CD14-positive monocyte (primary cell): Measurements from ENCODE around the gene DRC7. TPM values are rescaled to one million over a fixed set of nuclear protein-coding genes. Genes with fewer than 3 reads are reported as not detected.

Experiments used
- DNase-seq, 3 donors: peaks; one replicate each; pipeline ENCODE4 v3.0.0-alpha.2; 2011 to 2022
- H2AFZ ChIP-seq: 2 replicates; pipeline ENCODE4 v1.6.0; 2012; ENCODE audit warnings: mild to moderate bottlenecking, low read depth, low read length, inconsistent platforms; ENCODE audit not compliant: insufficient read depth, poor library complexity, severe bottlenecking
- H3K27ac ChIP-seq, 2 donors: 1 replicate in 1 of 2; 2 replicates in 1 of 2; pipeline ENCODE4 v1.5.1; 2012 to 2013; ENCODE audit warnings: low read length in 2 of 2, control low read depth in 1 of 2, inconsistent platforms in 1 of 2, low read depth in 1 of 2, mild to moderate bottlenecking in 1 of 2
- H3K27me3 ChIP-seq, 2 donors: one replicate each; pipeline versions ENCODE4 v1.6.0 to v1.6.1; 2011 to 2013; ENCODE audit warnings: low read length in 2 of 2; ENCODE audit not compliant: control insufficient read depth in 2 of 2, insufficient read depth in 2 of 2
- H3K36me3 ChIP-seq, 2 donors: replicated peaks in 1 of 2; 1 replicate in 1 of 2; 2 replicates in 1 of 2; pipeline versions ENCODE4 v1.5.1 to v1.6.1; 2012 to 2013; ENCODE audit warnings: low read length in 2 of 2, control low read depth in 1 of 2, inconsistent platforms in 1 of 2, mild to moderate bottlenecking in 1 of 2; ENCODE audit not compliant: insufficient read depth in 2 of 2, control insufficient read depth in 1 of 2
- H3K4me1 ChIP-seq, 2 donors: 1 replicate in 1 of 2; 2 replicates in 1 of 2; pipeline versions ENCODE4 v1.5.1 to v1.6.1; 2012 to 2013; ENCODE audit warnings: low read length in 2 of 2, control low read depth in 1 of 2, inconsistent platforms in 1 of 2, mild to moderate bottlenecking in 1 of 2, moderate library complexity in 1 of 2; ENCODE audit not compliant: insufficient read depth in 2 of 2, control insufficient read depth in 1 of 2
- H3K4me2 ChIP-seq: replicated peaks from 2 replicates; pipeline ENCODE3; 2012; ENCODE audit warnings: low read length, moderate library complexity, mild to moderate bottlenecking; ENCODE audit not compliant: poor library complexity, severe bottlenecking; ENCODE audit errors: extremely low read depth
- H3K4me3 ChIP-seq, 3 experiments: fragments of 200-600 bp in 1 of 3; sonication (generic) in 1 of 3; replicated peaks in 1 of 3; 1 replicate in 2 of 3; 2 replicates in 1 of 3; pipeline ENCODE4 v1.5.1; 2011 to 2013; ENCODE audit warnings: low read length in 3 of 3, mild to moderate bottlenecking in 3 of 3, control low read depth in 2 of 3, low read depth in 2 of 3, inconsistent platforms in 1 of 3, moderate library complexity in 1 of 3
- H3K79me2 ChIP-seq: 2 replicates; pipeline ENCODE4 v1.6.0; 2012; ENCODE audit warnings: mild to moderate bottlenecking, control low read depth, inconsistent platforms, low read length, moderate library complexity; ENCODE audit not compliant: insufficient read depth
- H3K9ac ChIP-seq: 2 replicates; pipeline ENCODE4 v1.6.0; 2017; ENCODE audit warnings: low read length, mild to moderate bottlenecking; ENCODE audit not compliant: insufficient read depth, poor library complexity, severe bottlenecking
- H3K9me3 ChIP-seq, 2 donors: replicated peaks in 1 of 2; 1 replicate in 1 of 2; 2 replicates in 1 of 2; pipeline versions ENCODE4 v1.5.1 to v1.6.1; 2012 to 2013; ENCODE audit warnings: low read length in 2 of 2, control low read depth in 1 of 2; ENCODE audit not compliant: control insufficient read depth in 1 of 2, insufficient read depth in 1 of 2
- H4K20me1 ChIP-seq: 2 replicates; pipeline ENCODE4 v1.6.0; 2012; ENCODE audit warnings: mild to moderate bottlenecking, low read length, control low read depth, moderate library complexity; ENCODE audit not compliant: insufficient read depth
- H3K27ac Mint-ChIP-seq, 7 donors: one replicate each; pipeline ENCODE4 v1.8.0; 2020; ENCODE audit warnings: mild to moderate bottlenecking in 7 of 7, mixed read lengths in 7 of 7, moderate library complexity in 6 of 7, inconsistent platforms in 2 of 7
- H3K27me3 Mint-ChIP-seq, 3 donors: one replicate each; pipeline ENCODE4 v1.8.0; 2021 to 2022; ENCODE audit warnings: low read depth in 3 of 3, mild to moderate bottlenecking in 3 of 3, mixed read lengths in 3 of 3, moderate library complexity in 3 of 3, inconsistent platforms in 1 of 3
- H3K36me3 Mint-ChIP-seq, 2 donors: one replicate each; pipeline ENCODE4 v1.8.0; 2020; ENCODE audit warnings: mixed read lengths in 2 of 2, inconsistent platforms in 1 of 2, mild to moderate bottlenecking in 1 of 2
- H3K4me1 Mint-ChIP-seq: one replicate; pipeline ENCODE4 v1.8.0; 2020; ENCODE audit warnings: mild to moderate bottlenecking, mixed read lengths
- H3K4me3 Mint-ChIP-seq, 2 donors: one replicate each; pipeline ENCODE4 v1.8.0; 2020; ENCODE audit warnings: mild to moderate bottlenecking in 2 of 2, mixed read lengths in 2 of 2, moderate library complexity in 1 of 2
- H3K9me3 Mint-ChIP-seq, 7 donors: one replicate each; pipeline ENCODE4 v1.8.0; 2020 to 2022; ENCODE audit warnings: mixed read lengths in 7 of 7, mild to moderate bottlenecking in 6 of 7, moderate library complexity in 6 of 7, inconsistent platforms in 2 of 7
- WGBS: methylation state at CpG from one replicate; pipeline ENCODE4 v1.1.5; 2013; ENCODE audit warnings: missing lambda C conversion rate; ENCODE audit not compliant: insufficient coverage; 5-methylcytosine and 5-hydroxymethylcytosine counted together
- intact Hi-C, 2 donors: fragments of 100-400 bp; cut with micrococcal nuclease; formaldehyde crosslinking; loops; one replicate each; pipeline versions ENCODE4 v1.15.0 to v1.15.1; 2023
- polyA plus RNA-seq, 3 donors: library from polyadenylated mRNA; depleted of rRNA in 1 of 3; unstranded in 2 of 3; stranded (reverse) in 1 of 3; fragments of 300-500 nt in 2 of 3; fragments of >200 nt in 1 of 3; fragmentation: Illumina TruSeq in 2 of 3; gene quantifications; 1 replicate in 2 of 3; 2 replicates in 1 of 3; pipeline ENCODE4 v1.2.3, GENCODE V29; 2012 to 2021
- TF ChIP-seq, protein P1 (sequence below): fragments of 200-600 bp; IDR thresholded peaks from one replicate; pipeline ENCODE4 v1.8.0; 2022; ENCODE audit warnings: antibody characterized with exemption, mild to moderate bottlenecking

Gene DRC7
- polyA plus RNA-seq, 3 donors: 0.11 to 0.41 TPM; not detected in 1

- no peaks in the 10 kb centered on the region for H3K4me1 ChIP-seq
- no peak for DNase-seq
- no peak overlapping the region for H2AFZ ChIP-seq
- H3K9me3 ChIP-seq: no peaks in the 10 kb centered on the region
- intact Hi-C loops: loop anchor here in 1 of 2 donors (2.0 kb wide), 1 partner anchor 22 kb away; no protein-coding TSS in a partner anchor
- Mint-ChIP-seq H3K36me3 (no peaks in the 10 kb centered on the region), H3K27me3 (peaks cover 11 to 18% (median 11%) of the 10 kb centered on the region in 3 donors), H3K4me1 (peaks cover 3% of the 10 kb centered on the region), H3K4me3 (no peak overlapping the region), H3K9me3 (peaks cover 0 to 2% (median 0%) of the 10 kb centered on the region in 7 donors), H3K27ac (no peak overlapping the region)
- H3K27ac ChIP-seq: no peak overlapping the region
- no peak overlapping the region for H3K4me3 ChIP-seq
- H3K36me3 ChIP-seq: no peaks in the 10 kb centered on the region
- no peaks in the 10 kb centered on the region for H3K79me2 ChIP-seq
- WGBS: 88% methylated on average over 10 of the region's 19 CpGs
- H3K27me3 ChIP-seq: no peaks in the 10 kb centered on the region
- H3K9ac ChIP-seq: no peak overlapping the region
- TF ChIP-seq, protein P1, sequence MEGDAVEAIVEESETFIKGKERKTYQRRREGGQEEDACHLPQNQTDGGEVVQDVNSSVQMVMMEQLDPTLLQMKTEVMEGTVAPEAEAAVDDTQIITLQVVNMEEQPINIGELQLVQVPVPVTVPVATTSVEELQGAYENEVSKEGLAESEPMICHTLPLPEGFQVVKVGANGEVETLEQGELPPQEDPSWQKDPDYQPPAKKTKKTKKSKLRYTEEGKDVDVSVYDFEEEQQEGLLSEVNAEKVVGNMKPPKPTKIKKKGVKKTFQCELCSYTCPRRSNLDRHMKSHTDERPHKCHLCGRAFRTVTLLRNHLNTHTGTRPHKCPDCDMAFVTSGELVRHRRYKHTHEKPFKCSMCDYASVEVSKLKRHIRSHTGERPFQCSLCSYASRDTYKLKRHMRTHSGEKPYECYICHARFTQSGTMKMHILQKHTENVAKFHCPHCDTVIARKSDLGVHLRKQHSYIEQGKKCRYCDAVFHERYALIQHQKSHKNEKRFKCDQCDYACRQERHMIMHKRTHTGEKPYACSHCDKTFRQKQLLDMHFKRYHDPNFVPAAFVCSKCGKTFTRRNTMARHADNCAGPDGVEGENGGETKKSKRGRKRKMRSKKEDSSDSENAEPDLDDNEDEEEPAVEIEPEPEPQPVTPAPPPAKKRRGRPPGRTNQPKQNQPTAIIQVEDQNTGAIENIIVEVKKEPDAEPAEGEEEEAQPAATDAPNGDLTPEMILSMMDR: no peak
- H4K20me1 ChIP-seq: no peaks in the 10 kb centered on the region
- H3K4me2 ChIP-seq: no peak overlapping the region
Measured at GRCh38 chr16:57658878-57659674, 35.5 kb upstream of the DRC7 start.

DNA sequence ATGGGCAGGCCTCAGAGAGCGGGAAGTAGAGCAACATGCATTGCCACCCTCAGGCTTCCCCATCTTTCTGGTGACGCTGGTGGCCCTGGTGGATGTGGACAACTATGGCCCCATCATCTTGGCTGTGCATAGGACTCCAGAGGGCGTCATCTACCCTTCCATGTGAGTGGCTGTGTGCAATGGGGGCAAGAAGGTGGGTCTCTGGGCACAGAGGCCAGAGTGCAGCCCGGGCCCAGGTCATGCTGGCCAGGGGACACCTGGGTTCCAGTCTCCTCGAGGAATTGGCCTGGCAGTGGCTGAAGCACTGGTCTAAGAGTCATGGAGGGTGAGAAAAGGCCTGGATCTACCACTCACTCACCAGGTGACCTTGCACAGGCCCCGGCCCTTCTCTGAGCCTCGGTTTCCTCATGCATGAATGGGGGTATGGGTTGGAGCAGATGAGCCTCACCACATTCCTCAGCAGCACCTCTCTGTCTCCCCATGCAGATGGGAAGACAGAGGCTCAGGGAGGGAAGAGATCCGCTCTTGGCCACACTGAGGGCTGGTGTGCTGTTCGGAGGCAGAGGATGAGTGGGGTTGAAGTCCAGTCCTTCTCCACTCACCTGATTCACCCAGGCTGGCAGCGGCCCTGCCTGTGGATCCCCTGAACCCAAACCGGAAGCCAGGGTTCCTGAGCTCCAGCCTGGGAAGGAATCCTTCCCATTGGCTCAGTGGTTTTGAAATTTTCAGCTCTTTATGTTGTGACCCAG, 33.7 kb upstream of the DRC7 start:
- no peak overlapping the region for H2AFZ ChIP-seq
- 96% methylated on average over 3 of the region's 11 CpGs for WGBS
- H3K9ac ChIP-seq: no peak overlapping the region
- intact Hi-C loops: loop anchor here in 1 of 2 donors (5.0 kb wide), 2 partner anchors 36 to 61 kb away; no protein-coding TSS in a partner anchor
- no peaks in the 10 kb centered on the region for H3K36me3 ChIP-seq
- no peaks in the 10 kb centered on the region for H3K27me3 ChIP-seq
- no peak for DNase-seq
- H4K20me1 ChIP-seq: no peaks in the 10 kb centered on the region
- no peaks in the 10 kb centered on the region for H3K4me1 ChIP-seq
- no peak overlapping the region for H3K27ac Mint-ChIP-seq
- no peak overlapping the region for H3K27ac ChIP-seq
- no peak overlapping the region for H3K4me2 ChIP-seq
- H3K36me3 Mint-ChIP-seq: no peaks in the 10 kb centered on the region
- H3K9me3 Mint-ChIP-seq: peaks cover 0 to 2% (median 0%) of the 10 kb centered on the region in 7 donors
- H3K4me3 Mint-ChIP-seq: no peak overlapping the region
- no peak overlapping the region for H3K4me3 ChIP-seq
- peaks cover 9% of the 10 kb centered on the region for H3K4me1 Mint-ChIP-seq
- peaks cover 0 to 9% (median 3%) of the 10 kb centered on the region in 3 donors for H3K27me3 Mint-ChIP-seq
- H3K79me2 ChIP-seq: no peaks in the 10 kb centered on the region
- TF ChIP-seq, protein P1: no peak
- no peaks in the 10 kb centered on the region for H3K9me3 ChIP-seq
